Lung (tissue), 12 donors: ENCODE results near the gene GNA15. TPM values are rescaled to one million over a fixed set of nuclear protein-coding genes. Genes with fewer than 3 reads are reported as not detected.
"Not testable (repeated sequence)": the region's sequence is repeated elsewhere in the genome, so short reads cannot be mapped to it uniquely, and the experiment has no call there.

Experiments
- ATAC-seq: fragments of 200-7000 bp; cut with Tn5 transposase; one replicate; pipeline ENCODE4 v1.9.1; 2020; ENCODE audit warnings: moderate number of reproducible peaks; ENCODE audit not compliant: insufficient read depth, low FRiP score
- DNase-seq, 3 donors: peaks; one replicate each; pipeline ENCODE4 v3.0.0-alpha.2; 2013 to 2017
- H3K27ac ChIP-seq, 2 donors: one replicate each; pipeline ENCODE4 v1.5.1; 2013; ENCODE audit warnings: mild to moderate bottlenecking in 2 of 2, moderate library complexity in 2 of 2, control low read depth in 1 of 2, inconsistent platforms in 1 of 2, low read depth in 1 of 2, low read length in 1 of 2
- H3K27me3 ChIP-seq, 3 donors: one replicate each; pipeline ENCODE4 v1.5.1; 2013; ENCODE audit warnings: low read length in 2 of 3; ENCODE audit not compliant: control insufficient read depth in 3 of 3, insufficient read depth in 3 of 3
- H3K36me3 ChIP-seq, 4 donors: one replicate each; pipeline ENCODE4 v1.5.1; 2013; ENCODE audit warnings: low read length in 4 of 4, mild to moderate bottlenecking in 1 of 4, moderate library complexity in 1 of 4; ENCODE audit not compliant: control insufficient read depth in 4 of 4, insufficient read depth in 4 of 4
- H3K4me1 ChIP-seq, 5 donors: one replicate each; pipeline ENCODE4 v1.5.1; 2013; ENCODE audit warnings: low read length in 5 of 5, mild to moderate bottlenecking in 2 of 5, moderate library complexity in 1 of 5; ENCODE audit not compliant: control insufficient read depth in 5 of 5, insufficient read depth in 5 of 5
- H3K4me3 ChIP-seq: one replicate; pipeline ENCODE4 v1.5.1; 2013; ENCODE audit warnings: mild to moderate bottlenecking, control low read depth, moderate library complexity
- H3K9ac ChIP-seq, 2 donors: one replicate each; pipeline ENCODE4 v1.5.1; 2013; ENCODE audit warnings: low read length in 2 of 2, control low read depth in 1 of 2; ENCODE audit not compliant: insufficient read depth in 1 of 2
- H3K9me3 ChIP-seq, 4 donors: one replicate each; pipeline ENCODE4 v1.5.1; 2013; ENCODE audit warnings: low read length in 3 of 4, mild to moderate bottlenecking in 1 of 4, moderate library complexity in 1 of 4; ENCODE audit not compliant: control insufficient read depth in 4 of 4, insufficient read depth in 3 of 4
- WGBS, 2 donors: extraction: QIAGEN DNeasy Blood & Tissue Kit; methylation state at CpG; one replicate each; pipeline ENCODE4 v1.1.7; 2013; 5-methylcytosine and 5-hydroxymethylcytosine counted together
- polyA plus RNA-seq, 2 donors: library from polyadenylated mRNA; stranded (reverse); fragments of 200-250 nt; gene quantifications; one replicate each; pipeline ENCODE4 v1.2.1, GENCODE V29; 2013
- total RNA-seq, 2 donors: library from RNA; depleted of rRNA in 1 of 2; stranded (reverse); fragments of >200 nt in 1 of 2; gene quantifications; one replicate each; pipeline ENCODE4 v1.2.1, GENCODE V29; 2014 to 2021
- TF ChIP-seq, protein P1 (sequence below): IDR thresholded peaks from 2 replicates; pipeline ENCODE4 v1.5.1; 2012; ENCODE audit warnings: mild to moderate bottlenecking; ENCODE audit errors: control extremely low read depth, extremely low read depth
- donor health status: control.
- donor health status: control.
- donor health status: Bipolar disorder and iron deficiency.
- donor health status: healthy.
- donor health status: DM: yes; HTN: yes; CAD: no.

GNA15 gene
- total and polyA plus RNA-seq, 4 donors, result 18.6 to 65.4 (median 28.7) TPM

DNA sequence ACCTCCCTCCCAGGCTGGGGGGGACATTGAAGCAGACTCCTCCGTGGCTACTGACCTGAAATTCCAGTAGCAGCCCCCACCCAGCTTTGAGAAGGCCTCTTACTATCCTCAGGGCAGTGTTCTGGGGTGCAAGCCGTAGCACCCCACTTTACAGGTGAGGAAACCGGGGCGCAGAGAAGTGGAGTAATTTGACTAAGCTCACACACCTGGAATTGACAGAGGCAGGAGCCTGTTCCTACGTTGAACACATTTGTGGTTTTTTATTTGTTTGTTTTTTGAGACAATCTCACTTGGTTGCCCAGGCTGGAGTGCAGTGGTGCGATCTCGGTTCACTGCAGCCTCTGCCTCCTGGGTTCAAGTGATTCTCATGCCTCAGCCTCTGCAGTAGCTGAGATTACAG is 28.1 kb downstream of the GNA15 start:
- no peak for DNase-seq
- 63 to 74% methylated on average over 7 of the region's 7 CpGs for WGBS, 2 donors
- Histone ChIP-seq H3K4me1 (peaks cover 0 to 4% (median 0%) of the 10 kb centered on the region in 5 donors), H3K27me3 (no peaks in the 10 kb centered on the region), H3K4me3 (no peak overlapping the region), H3K9me3 (peaks cover 0 to 5% (median 0%) of the 10 kb centered on the region in 4 donors), H3K27ac (no peak overlapping the region), H3K36me3 (peaks cover 0 to 9% (median 0%) of the 10 kb centered on the region in 4 donors), H3K9ac (no peak overlapping the region)
- no peak for ATAC-seq
- TF ChIP-seq, protein P1, sequence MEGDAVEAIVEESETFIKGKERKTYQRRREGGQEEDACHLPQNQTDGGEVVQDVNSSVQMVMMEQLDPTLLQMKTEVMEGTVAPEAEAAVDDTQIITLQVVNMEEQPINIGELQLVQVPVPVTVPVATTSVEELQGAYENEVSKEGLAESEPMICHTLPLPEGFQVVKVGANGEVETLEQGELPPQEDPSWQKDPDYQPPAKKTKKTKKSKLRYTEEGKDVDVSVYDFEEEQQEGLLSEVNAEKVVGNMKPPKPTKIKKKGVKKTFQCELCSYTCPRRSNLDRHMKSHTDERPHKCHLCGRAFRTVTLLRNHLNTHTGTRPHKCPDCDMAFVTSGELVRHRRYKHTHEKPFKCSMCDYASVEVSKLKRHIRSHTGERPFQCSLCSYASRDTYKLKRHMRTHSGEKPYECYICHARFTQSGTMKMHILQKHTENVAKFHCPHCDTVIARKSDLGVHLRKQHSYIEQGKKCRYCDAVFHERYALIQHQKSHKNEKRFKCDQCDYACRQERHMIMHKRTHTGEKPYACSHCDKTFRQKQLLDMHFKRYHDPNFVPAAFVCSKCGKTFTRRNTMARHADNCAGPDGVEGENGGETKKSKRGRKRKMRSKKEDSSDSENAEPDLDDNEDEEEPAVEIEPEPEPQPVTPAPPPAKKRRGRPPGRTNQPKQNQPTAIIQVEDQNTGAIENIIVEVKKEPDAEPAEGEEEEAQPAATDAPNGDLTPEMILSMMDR, result no peak

DNA sequence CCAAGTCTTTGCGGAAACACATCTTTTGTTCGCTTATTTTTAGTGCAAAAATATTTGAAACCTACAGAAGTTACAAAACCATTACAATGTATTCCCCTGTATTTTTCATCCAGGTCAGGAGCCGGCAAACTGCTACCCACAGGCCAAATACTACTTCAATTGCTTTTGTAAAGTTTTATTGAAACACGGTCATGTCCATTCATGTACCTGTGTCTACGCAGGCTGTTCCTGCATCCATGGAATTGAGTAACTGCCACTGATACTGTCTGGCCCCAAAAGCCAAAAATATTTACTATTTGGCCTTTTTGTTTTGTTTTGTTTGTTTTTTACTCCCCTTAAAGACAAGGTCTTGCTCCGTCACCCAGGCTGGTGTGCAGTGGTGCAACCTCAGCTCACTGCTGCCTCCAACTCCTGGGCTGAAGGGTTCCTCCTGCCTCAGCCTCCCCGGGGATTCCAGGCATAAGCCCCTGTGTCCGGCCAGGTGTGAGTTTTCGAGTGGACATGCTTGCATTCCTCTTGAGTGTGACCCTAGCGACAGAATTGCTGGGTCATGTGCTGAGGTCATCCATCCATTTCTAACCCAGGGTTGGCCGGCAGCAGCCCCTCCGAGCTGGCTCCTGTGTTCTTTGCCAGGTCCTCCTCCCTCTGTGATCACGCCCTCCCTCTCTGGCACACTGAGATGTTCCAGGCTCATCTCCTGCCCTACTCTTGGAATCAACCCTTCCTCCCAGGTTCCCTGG is 31.9 kb downstream of the GNA15 start:
- TF ChIP-seq, protein P1, result no peak
- H3K9me3 ChIP-seq, result no peaks in the 10 kb centered on the region
- DNase-seq (no peak), ATAC-seq (no peak)
- no peaks in the 10 kb centered on the region for H3K27me3 ChIP-seq
- no peaks in the 10 kb centered on the region for H3K36me3 ChIP-seq
- H3K9ac ChIP-seq, result no peak overlapping the region
- H3K4me1 ChIP-seq, result peaks cover 0 to 4% (median 0%) of the 10 kb centered on the region in 5 donors
- H3K4me3 ChIP-seq, result no peak overlapping the region
- WGBS, 2 donors, result 73 to 79% methylated on average over 13 of the region's 13 CpGs
- H3K27ac ChIP-seq, result no peak overlapping the region

DNA sequence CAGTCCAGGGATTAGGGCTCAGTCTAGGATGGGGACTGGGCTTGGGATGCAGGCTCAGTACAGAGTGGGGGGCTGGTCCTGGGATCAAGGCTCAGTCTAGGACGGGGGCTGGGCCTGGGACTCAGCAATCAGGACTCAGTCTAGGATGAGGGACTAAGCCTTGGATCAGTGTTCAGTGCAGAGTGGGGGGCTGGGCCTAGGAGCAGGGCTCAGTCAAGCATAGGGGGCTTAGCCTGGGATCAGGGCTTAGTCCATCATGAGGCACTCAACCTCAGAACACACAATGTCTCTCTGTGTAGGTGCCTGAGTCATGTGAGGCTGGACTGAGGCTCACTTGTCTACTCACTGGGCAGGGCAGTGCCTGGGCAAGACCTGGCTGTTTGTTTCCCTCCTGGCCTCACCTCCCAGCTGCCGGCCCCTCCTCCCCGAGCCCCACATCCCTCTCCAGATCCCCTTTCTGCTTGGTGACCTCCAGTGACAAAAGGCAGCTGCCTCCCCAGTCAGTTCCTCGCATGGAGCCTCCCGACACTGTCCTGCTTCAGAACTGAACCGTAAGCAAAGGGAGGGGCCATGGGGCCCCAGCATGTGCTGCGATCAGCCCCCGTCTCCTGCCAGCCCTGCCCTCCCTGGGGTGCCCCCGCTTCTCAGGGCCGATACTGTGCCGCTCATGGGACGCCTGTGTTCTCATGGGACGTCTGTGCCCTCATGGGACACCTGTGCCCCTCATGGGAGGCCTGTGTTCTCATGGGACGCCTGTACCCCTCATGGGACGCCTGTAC is 36.2 kb downstream of the GNA15 start:
- H3K9me3 ChIP-seq, result no peaks in the 10 kb centered on the region
- DNase-seq (no peak), ATAC-seq (no peak)
- H3K4me1 ChIP-seq, result peaks cover 0 to 9% (median 0%) of the 10 kb centered on the region in 5 donors
- WGBS, 2 donors, result 83 to 86% methylated on average over 15 of the region's 15 CpGs
- H3K4me3 ChIP-seq, result no peak overlapping the region
- TF ChIP-seq, protein P1, result no peak
- H3K9ac ChIP-seq, result no peak overlapping the region
- no peaks in the 10 kb centered on the region for H3K27me3 ChIP-seq
- H3K36me3 ChIP-seq, result no peaks in the 10 kb centered on the region
- H3K27ac ChIP-seq, result peak overlapping the region in 1 of 2 donors; percentile 18

DNA sequence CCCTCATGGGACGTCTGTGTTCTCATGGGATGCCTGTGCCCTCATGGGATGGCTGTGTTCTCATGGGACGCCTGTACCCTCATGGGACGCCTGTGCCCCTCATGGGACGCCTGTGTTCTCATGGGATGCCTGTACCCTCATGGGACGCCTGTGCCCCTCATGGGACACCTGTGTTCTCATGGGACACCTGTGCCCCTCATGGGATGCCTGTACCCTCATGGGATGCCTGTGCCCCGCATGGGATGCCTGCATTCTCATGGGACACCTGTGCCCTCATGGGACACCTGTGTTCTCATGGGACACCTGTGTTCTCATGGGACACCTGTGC is 36.8 kb downstream of the GNA15 start:
- not testable (repeated sequence) for H3K4me3 ChIP-seq, ATAC-seq, DNase-seq, H3K27me3 ChIP-seq, H3K36me3 ChIP-seq, H3K9ac ChIP-seq, H3K9me3 ChIP-seq
- peak overlapping the region in 1 of 2 donors; percentile 18 for H3K27ac ChIP-seq
- 85 to 88% methylated on average over 6 of the region's 6 CpGs for WGBS, 2 donors
- peaks cover 0 to 13% (median 0%) of the 10 kb centered on the region in 5 donors for H3K4me1 ChIP-seq
